ENCODE measurements around the gene PPP3CA. TPM values are rescaled to one million over a fixed set of nuclear protein-coding genes. Genes with fewer than 3 reads are reported as not detected.

Gene PPP3CA
- total RNA-seq, 1 experiment from 2014 or later: 33.8 TPM

- Mint-ChIP-seq H3K4me1 (ENCODE audit: low read depth, unreplicated experiment) (peaks cover 4% of the 10 kb centered on the region), H3K9me3 (ENCODE audit: unreplicated experiment) (no peaks in the 10 kb centered on the region), H3K27ac (ENCODE audit: unreplicated experiment) (no peak overlapping the region), H3K27me3 (ENCODE audit: insufficient read depth, unreplicated experiment) (no peaks in the 10 kb centered on the region), H3K4me3 (ENCODE audit: unreplicated experiment) (no peak overlapping the region), H3K36me3 (ENCODE audit: insufficient read depth, unreplicated experiment) (no peaks in the 10 kb centered on the region)
- TF ChIP-seq CTCF (IDR thresholded peaks at IDR 0.05; ENCODE audit: insufficient read depth in 1 of 2, low read depth in 1 of 2, low read length in 1 of 2, severe bottlenecking in 1 of 2, unreplicated experiment in 1 of 2): no peak
- no TSS peak for BruUV-seq (replicated peaks)
- H3K4me1 ChIP-seq: no peaks in the 10 kb centered on the region
- H3K9me3 ChIP-seq: no peaks in the 10 kb centered on the region
- POLR2A ChIA-PET: no interaction called here
- intact Hi-C loops (cut with micrococcal nuclease; ENCODE audit: unreplicated experiment): no loop called here
- no peaks in the 10 kb centered on the region for H3K27me3 ChIP-seq (replicated peaks; ENCODE audit: control insufficient read depth, insufficient read depth, low read length)
- H3K4me3 ChIP-seq (ENCODE audit: low read depth, low read length): no peak overlapping the region
- CTCF ChIA-PET: no interaction called here
- H3K36me3 ChIP-seq (ENCODE audit: control insufficient read depth, insufficient read depth, low read length): no peaks in the 10 kb centered on the region
- no peak for DNase-seq
Measured at GRCh38 chr4:101283434-101283833, 63.9 kb downstream of the PPP3CA start.

- intact Hi-C loops (cut with micrococcal nuclease; ENCODE audit: unreplicated experiment): no loop called here
- POLR2A ChIA-PET: no interaction called here
- BruUV-seq (replicated peaks): no TSS peak
- Histone ChIP-seq H3K36me3 (ENCODE audit: control insufficient read depth, insufficient read depth, low read length) (no peaks in the 10 kb centered on the region), H3K4me3 (ENCODE audit: low read depth, low read length) (no peak overlapping the region), H3K27me3 (replicated peaks; ENCODE audit: control insufficient read depth, insufficient read depth, low read length) (no peaks in the 10 kb centered on the region), H3K9me3 (no peaks in the 10 kb centered on the region), H3K4me1 (no peaks in the 10 kb centered on the region)
- no peaks in the 10 kb centered on the region for H3K27me3 Mint-ChIP-seq (ENCODE audit: insufficient read depth, unreplicated experiment)
- no peak for DNase-seq
- H3K4me1 Mint-ChIP-seq (ENCODE audit: low read depth, unreplicated experiment): peaks cover 4% of the 10 kb centered on the region
- no peak overlapping the region for H3K27ac Mint-ChIP-seq (ENCODE audit: unreplicated experiment)
- no peak for TF ChIP-seq CTCF (IDR thresholded peaks at IDR 0.05; ENCODE audit: insufficient read depth in 1 of 2, low read depth in 1 of 2, low read length in 1 of 2, severe bottlenecking in 1 of 2, unreplicated experiment in 1 of 2)
- H3K9me3 Mint-ChIP-seq (ENCODE audit: unreplicated experiment): no peaks in the 10 kb centered on the region
- no peaks in the 10 kb centered on the region for H3K36me3 Mint-ChIP-seq (ENCODE audit: insufficient read depth, unreplicated experiment)
- H3K4me3 Mint-ChIP-seq (ENCODE audit: unreplicated experiment): no peak overlapping the region
- CTCF ChIA-PET: interaction anchor here (0.6 kb wide), 1 partner anchor 38 kb away, joined by 3 read pairs; no protein-coding TSS in a partner anchor
Measured at GRCh38 chr4:101282076-101282844, 65.1 kb downstream of the PPP3CA start.

GRCh38 chr4:101280866-101281600 is 66.3 kb downstream of the PPP3CA start:
- ChIA-PET CTCF (no interaction called here), POLR2A (interaction anchor here (0.7 kb wide), 1 partner anchor 10 kb away, joined by 4 read pairs; no protein-coding TSS in a partner anchor)
- H3K9me3 Mint-ChIP-seq (ENCODE audit: unreplicated experiment): no peaks in the 10 kb centered on the region
- no peaks in the 10 kb centered on the region for H3K27me3 Mint-ChIP-seq (ENCODE audit: insufficient read depth, unreplicated experiment)
- Histone ChIP-seq H3K4me1 (no peaks in the 10 kb centered on the region), H3K27me3 (replicated peaks; ENCODE audit: control insufficient read depth, insufficient read depth, low read length) (no peaks in the 10 kb centered on the region), H3K36me3 (ENCODE audit: control insufficient read depth, insufficient read depth, low read length) (no peaks in the 10 kb centered on the region), H3K4me3 (ENCODE audit: low read depth, low read length) (no peak overlapping the region), H3K9me3 (no peaks in the 10 kb centered on the region)
- intact Hi-C loops (cut with micrococcal nuclease; ENCODE audit: unreplicated experiment): no loop called here
- H3K4me3 Mint-ChIP-seq (ENCODE audit: unreplicated experiment): no peak overlapping the region
- no peak overlapping the region for H3K27ac Mint-ChIP-seq (ENCODE audit: unreplicated experiment)
- H3K4me1 Mint-ChIP-seq (ENCODE audit: low read depth, unreplicated experiment): peaks cover 4% of the 10 kb centered on the region
- no peaks in the 10 kb centered on the region for H3K36me3 Mint-ChIP-seq (ENCODE audit: insufficient read depth, unreplicated experiment)
- no peak for DNase-seq
- no peak for TF ChIP-seq CTCF (IDR thresholded peaks at IDR 0.05; ENCODE audit: insufficient read depth in 1 of 2, low read depth in 1 of 2, low read length in 1 of 2, severe bottlenecking in 1 of 2, unreplicated experiment in 1 of 2)
- no TSS peak for BruUV-seq (replicated peaks)
